GM19455 (cell line): ENCODE results near the gene PDE3B.
A peak's percentile ranks its signal among the peaks of the same experiment; 100 is the strongest.
"Not testable (repeated sequence)": the region's sequence is repeated elsewhere in the genome, so short reads cannot be mapped to it uniquely, and the experiment has no call there.

Experiments used
- ATAC-seq: cut with Tn5 transposase; IDR thresholded peaks from one replicate; pipeline ENCODE4 v1.9.1; 2021; ENCODE audit not compliant: unreplicated experiment

PDE3B gene

DNA sequence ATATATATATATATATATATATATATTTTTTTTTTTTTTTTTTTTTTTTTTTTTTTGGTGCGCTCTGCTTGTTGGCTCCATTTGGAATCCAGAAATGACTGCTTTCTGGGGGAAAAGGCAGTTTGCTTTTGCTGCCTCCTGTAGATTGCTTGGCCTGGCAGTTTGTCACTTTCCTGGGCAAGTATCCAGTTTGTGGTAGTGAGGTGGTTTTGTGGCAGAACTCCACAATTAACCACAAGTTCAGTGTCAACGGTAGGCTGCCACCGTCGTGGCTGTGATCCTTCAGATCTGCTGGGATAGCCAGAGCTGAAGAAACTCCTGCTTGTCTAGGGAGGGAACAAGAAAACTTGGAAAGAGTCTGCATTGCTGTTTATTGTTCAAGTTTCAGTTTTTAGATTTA is 5.0 kb upstream of the PDE3B start:
- no peak for ATAC-seq

DNA sequence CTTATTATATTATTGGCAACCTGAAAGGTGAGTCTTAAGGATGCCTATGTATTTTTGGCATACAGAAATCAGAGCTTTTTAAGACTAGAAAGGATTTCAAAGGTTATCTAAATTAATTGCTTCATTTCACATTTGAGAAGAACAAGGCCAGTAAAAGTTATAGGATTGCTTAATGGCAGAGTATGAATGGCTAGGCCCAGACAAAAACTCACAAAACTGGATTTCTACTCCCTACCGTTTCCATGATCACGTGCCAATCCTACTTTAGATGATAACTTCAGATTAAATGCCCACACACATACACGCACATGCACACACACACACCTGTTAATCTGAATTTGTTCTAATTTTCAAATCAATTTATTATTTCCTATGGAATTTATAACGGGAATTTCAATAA is 1.8 kb upstream of the PDE3B start:
- no peak for ATAC-seq

DNA sequence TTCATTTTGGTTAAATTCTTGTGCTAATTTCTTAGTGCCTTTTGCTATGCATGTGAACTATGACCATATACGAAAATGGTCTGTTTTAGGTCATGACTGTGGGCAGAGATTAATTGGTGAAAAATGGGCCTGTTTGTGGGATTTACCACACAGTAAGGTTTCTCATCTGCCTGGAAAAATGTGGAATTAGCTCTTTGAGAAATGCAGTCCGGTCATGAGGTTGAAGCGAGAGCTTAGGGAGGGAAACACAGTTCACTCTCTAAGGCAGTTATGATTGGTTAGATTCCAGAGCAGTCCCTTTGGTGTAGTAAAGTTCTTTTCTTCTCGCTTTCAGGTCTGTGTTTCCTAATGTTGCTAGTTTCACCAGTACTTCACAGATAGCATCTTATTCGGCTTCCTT is 1.2 kb upstream of the PDE3B start:
- no peak for ATAC-seq

GRCh38 chr11:14642873-14643696 is 519 bp upstream of the PDE3B start:
- no peak for ATAC-seq

- peak; percentile 58 for ATAC-seq
Measured at GRCh38 chr11:14644226-14645014, 816 bp downstream of the PDE3B start.

- no peak for ATAC-seq
Measured at GRCh38 chr11:14645015-14645912, 1.7 kb downstream of the PDE3B start.

DNA sequence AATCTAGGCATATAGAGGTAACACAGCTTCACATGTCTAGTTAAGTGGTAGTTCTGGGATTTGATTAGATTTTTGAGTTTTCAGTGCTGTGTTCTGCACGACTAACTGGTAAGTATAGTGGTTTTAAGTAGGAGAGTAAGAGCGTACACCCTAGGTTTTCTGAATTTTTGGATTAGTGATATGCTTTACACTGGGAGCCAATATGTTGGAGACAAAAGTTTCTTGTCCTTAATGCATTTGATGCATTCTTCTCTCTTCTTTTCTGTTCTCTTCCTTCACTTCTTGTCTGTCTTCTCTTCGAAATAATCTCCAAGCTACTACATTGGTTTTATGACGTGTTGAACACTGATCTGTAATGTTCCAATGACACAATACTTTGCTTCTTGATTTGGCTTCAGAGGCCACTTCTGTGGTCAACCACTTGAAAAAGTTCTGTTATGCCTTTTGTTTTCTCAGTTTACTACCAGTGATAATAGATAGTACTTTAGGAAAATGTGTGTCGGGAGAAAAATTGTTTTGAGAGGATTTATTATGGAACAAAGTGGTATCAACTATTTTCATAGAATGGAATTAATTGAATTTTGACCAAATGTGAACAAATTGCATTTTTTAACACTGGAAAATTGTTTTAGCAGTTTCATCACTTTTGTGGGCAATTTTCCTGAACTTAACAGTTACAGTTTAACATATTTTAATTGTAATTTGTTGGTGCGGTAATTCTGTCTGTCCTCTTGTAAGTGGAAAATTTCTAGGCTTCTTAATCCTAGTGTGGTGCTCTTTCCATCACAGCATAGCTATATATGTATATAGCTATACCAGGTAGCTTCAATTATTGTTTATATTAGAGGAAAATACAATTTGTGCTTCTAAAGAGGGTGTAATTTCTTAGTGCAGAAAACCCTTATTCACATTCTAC is 2.6 kb downstream of the PDE3B start:
- no peak for ATAC-seq

DNA sequence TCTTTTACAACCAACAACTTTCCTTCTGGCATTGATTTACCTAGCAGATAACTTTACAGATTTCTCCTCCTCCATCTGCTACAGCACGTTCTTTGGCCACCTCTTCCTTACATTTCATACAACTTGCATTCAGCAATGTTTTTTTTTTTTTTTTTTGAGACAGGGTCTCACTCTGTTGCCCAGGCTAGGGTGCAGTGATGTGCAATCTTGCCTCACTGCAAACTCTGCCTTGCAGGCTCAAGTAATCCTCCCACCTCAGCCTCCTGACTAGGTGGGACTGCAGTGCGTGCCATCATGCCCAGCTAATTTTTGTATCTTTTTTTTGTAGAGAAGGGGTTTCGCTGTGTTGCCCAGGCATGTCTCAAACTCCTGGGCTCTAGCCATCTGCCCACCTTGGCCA is 6.5 kb downstream of the PDE3B start:
- ATAC-seq, result no peak

DNA sequence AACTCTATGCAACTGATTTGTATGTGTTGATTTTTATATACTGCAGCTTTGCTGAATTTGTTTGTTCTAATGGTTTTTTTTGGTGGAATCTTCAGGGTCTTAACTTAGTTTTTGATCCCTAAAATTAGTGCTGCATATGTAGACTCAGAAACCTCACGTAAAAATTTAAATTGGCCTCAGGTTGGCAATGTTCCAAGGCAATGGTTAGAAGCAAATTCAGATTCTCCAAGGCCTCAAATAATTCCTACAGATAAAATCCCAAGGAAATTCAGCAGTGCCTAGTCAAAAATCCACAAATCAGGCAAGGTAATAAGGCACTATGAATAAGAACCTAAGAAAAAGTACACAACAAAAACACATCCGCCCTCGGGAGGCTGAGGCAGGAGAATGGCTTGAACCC is 9.5 kb downstream of the PDE3B start:
- no peak for ATAC-seq

- ATAC-seq, result no peak
Measured at GRCh38 chr11:14655435-14655834, 11.8 kb downstream of the PDE3B start.

DNA sequence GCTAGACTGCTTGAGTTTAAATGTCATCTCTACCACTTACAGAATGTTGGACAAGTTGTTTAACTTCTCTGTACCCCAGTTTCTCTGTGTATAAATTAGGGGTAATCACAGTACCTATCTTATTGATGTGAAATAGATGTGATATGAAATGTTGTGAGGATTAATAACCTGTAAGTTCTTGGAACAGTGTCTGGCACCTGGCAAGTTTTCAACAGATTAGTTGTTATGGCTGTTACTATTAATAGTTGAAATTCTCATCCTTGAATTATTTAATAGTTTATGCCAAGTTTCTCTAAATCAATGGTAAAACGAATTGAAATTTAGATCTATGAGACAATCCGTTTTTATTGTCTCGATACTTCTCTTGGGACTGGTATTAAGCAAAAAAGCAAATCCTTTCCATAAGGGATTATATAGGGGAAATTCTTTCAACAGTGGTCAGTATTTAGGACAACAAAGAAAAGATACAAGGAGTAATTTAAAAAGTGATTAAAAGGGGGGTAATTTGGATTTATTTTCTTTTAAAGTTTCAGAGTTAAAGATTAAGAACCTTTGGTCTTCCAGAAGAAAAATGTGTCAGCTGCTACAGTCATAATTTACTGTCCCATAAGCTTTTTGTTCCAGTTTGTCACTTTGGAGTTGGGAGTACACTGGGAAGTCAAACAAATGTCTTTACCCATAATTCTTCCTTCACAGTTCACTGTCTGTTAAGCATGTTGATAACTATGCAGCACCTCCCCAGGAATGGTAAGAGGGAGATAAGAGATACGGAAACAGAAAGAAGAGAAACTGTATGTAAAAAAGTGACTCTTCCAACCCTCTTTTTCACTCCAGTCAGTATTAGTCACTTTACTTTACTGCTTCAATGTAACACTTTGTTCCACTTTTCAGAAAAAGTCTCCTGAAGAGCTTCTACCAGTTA is 13.2 kb downstream of the PDE3B start:
- no peak for ATAC-seq

- no peak for ATAC-seq
Measured at GRCh38 chr11:14657841-14658240, 14.2 kb downstream of the PDE3B start.

DNA sequence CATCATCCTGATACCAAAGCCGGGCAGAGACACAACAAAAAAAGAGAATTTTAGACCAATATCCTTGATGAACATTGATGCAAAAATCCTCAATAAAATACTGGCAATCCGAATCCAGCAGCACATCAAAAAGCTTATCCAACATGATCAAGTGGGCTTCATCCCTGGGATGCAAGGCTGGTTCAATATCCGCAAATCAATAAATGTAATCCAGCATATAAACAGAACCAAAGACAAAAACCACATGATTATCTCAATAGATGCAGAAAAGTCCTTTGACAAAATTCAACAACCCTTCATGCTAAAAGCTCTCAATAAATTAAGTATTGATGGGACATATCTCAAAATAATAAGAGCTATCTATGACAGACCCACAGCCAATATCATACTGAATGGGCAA is 21.3 kb downstream of the PDE3B start:
- not testable (repeated sequence) for ATAC-seq

GRCh38 chr11:14667329-14667728 is 23.7 kb downstream of the PDE3B start:
- ATAC-seq, result not testable (repeated sequence)

GRCh38 chr11:14668731-14669301 is 25.2 kb downstream of the PDE3B start:
- no peak for ATAC-seq

DNA sequence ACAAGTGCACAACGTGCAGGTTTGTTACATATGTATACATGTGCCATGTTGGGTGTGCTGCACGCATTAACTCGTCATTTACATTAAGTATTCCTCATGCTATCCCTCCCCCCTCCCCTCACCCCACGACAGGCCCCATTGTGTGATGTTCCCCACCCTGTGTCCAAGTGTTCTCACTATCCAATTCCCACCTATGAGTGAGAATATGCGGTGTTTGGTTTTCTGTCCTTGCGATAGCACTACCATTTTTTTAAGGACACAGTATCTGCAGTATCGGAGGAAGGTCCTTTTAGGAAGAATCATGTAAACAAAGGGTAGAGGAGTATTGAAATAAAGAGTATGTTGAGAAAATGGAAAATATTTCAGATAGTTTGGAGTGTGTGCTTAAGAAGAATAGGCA is 25.9 kb downstream of the PDE3B start:
- no peak for ATAC-seq

DNA sequence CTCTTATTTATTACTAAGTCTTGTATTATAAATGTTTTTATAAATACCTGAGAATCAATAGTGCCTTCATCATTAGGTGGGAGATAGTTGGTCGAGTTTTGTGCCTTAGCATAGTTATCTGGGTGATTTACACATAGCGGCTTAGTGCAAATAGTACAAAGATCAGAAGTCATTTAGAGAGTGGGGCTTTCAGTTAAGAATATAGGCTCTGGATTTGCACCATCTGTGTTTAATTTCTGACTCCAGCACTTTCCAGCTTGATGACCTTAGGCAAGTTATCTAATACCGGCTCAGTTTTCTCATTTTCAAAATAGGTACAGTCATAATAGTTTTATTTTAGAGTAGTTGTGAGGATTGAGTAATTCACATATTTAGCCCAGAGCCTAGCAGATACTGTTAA is 26.4 kb downstream of the PDE3B start:
- no peak for ATAC-seq

- ATAC-seq, result no peak
Measured at GRCh38 chr11:14672635-14673034, 29.0 kb downstream of the PDE3B start.

- ATAC-seq, result no peak
Measured at GRCh38 chr11:14673421-14673820, 29.8 kb downstream of the PDE3B start.
